ENCODE data around the gene NUP43. TPM values are rescaled to one million over a fixed set of nuclear protein-coding genes. Genes with fewer than 3 reads are reported as not detected.

The NUP43 gene
- total RNA-seq, 1 experiment from 2014 or later, result 64.2 TPM

GRCh38 chr6:149766156-149766769 lies 19.9 kb upstream of the NUP43 start:
- BruUV-seq (replicated peaks), result no TSS peak
- no peaks in the 10 kb centered on the region for H3K4me1 Mint-ChIP-seq (ENCODE audit: low read depth, unreplicated experiment)
- H3K27ac Mint-ChIP-seq (ENCODE audit: unreplicated experiment), result no peak overlapping the region
- intact Hi-C loops (cut with micrococcal nuclease; ENCODE audit: unreplicated experiment), result no loop called here
- peaks cover 16% of the 10 kb centered on the region for H3K9me3 Mint-ChIP-seq (ENCODE audit: unreplicated experiment)
- ChIA-PET POLR2A (no interaction called here), CTCF (no interaction called here)
- Histone ChIP-seq H3K4me1 (no peaks in the 10 kb centered on the region), H3K27me3 (replicated peaks; ENCODE audit: control insufficient read depth, insufficient read depth, low read length) (no peaks in the 10 kb centered on the region), H3K36me3 (ENCODE audit: control insufficient read depth, insufficient read depth, low read length) (peaks cover 2% of the 10 kb centered on the region; the same call in 1 of the 2 replicates), H3K4me3 (ENCODE audit: low read depth, low read length) (no peak overlapping the region), H3K9me3 (0 out of 2 replicates have a peak, but pooled peaks cover 3% of the 10 kb centered on the region)
- no peak overlapping the region for H3K4me3 Mint-ChIP-seq (ENCODE audit: unreplicated experiment)
- TF ChIP-seq, protein P1, sequence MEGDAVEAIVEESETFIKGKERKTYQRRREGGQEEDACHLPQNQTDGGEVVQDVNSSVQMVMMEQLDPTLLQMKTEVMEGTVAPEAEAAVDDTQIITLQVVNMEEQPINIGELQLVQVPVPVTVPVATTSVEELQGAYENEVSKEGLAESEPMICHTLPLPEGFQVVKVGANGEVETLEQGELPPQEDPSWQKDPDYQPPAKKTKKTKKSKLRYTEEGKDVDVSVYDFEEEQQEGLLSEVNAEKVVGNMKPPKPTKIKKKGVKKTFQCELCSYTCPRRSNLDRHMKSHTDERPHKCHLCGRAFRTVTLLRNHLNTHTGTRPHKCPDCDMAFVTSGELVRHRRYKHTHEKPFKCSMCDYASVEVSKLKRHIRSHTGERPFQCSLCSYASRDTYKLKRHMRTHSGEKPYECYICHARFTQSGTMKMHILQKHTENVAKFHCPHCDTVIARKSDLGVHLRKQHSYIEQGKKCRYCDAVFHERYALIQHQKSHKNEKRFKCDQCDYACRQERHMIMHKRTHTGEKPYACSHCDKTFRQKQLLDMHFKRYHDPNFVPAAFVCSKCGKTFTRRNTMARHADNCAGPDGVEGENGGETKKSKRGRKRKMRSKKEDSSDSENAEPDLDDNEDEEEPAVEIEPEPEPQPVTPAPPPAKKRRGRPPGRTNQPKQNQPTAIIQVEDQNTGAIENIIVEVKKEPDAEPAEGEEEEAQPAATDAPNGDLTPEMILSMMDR (IDR thresholded peaks at IDR 0.05; ENCODE audit: insufficient read depth in 1 of 2, low read depth in 1 of 2, low read length in 1 of 2, severe bottlenecking in 1 of 2, unreplicated experiment in 1 of 2), result no peak
- DNase-seq, result no peak
- no peaks in the 10 kb centered on the region for H3K27me3 Mint-ChIP-seq (ENCODE audit: insufficient read depth, unreplicated experiment)
- peaks cover 61% of the 10 kb centered on the region for H3K36me3 Mint-ChIP-seq (ENCODE audit: insufficient read depth, unreplicated experiment)

DNA sequence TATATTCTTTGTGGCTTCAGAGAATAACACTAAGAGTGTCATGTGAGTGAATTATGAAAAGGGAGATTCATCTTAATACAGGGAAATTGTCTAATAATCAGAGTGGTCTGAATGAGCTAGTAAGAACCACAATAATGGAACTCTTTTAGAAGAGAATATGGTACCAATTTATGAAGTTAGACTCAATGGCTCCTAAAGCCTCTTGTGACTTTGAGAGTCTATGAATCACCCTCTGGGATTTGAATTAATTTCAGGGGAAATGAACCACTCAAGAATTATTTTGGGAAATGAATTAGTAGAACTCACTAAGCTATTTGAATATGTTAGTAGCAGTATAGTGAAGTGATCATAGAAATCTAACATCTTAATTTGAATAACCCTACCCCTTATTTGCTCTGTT lies 17.5 kb upstream of the NUP43 start:
- Mint-ChIP-seq H3K9me3 (ENCODE audit: unreplicated experiment) (peaks cover 16% of the 10 kb centered on the region), H3K27me3 (ENCODE audit: insufficient read depth, unreplicated experiment) (no peaks in the 10 kb centered on the region), H3K36me3 (ENCODE audit: insufficient read depth, unreplicated experiment) (peaks cover 49% of the 10 kb centered on the region), H3K4me1 (ENCODE audit: low read depth, unreplicated experiment) (no peaks in the 10 kb centered on the region), H3K27ac (ENCODE audit: unreplicated experiment) (no peak overlapping the region), H3K4me3 (ENCODE audit: unreplicated experiment) (no peak overlapping the region)
- Histone ChIP-seq H3K9me3 (0 out of 2 replicates have a peak, but pooled peaks cover 3% of the 10 kb centered on the region), H3K27me3 (replicated peaks; ENCODE audit: control insufficient read depth, insufficient read depth, low read length) (no peaks in the 10 kb centered on the region), H3K36me3 (ENCODE audit: control insufficient read depth, insufficient read depth, low read length) (peaks cover 2% of the 10 kb centered on the region; the same call in 1 of the 2 replicates), H3K4me3 (ENCODE audit: low read depth, low read length) (no peak overlapping the region), H3K4me1 (no peaks in the 10 kb centered on the region)
- intact Hi-C loops (cut with micrococcal nuclease; ENCODE audit: unreplicated experiment), result no loop called here
- DNase-seq, result no peak
- TF ChIP-seq, protein P1 (IDR thresholded peaks at IDR 0.05; ENCODE audit: insufficient read depth in 1 of 2, low read depth in 1 of 2, low read length in 1 of 2, severe bottlenecking in 1 of 2, unreplicated experiment in 1 of 2), result no peak
- ChIA-PET POLR2A (no interaction called here), CTCF (no interaction called here)
- no TSS peak for BruUV-seq (replicated peaks)

GRCh38 chr6:149761438-149761837 lies 15.1 kb upstream of the NUP43 start:
- ChIA-PET POLR2A (no interaction called here), CTCF (no interaction called here)
- H3K27me3 ChIP-seq (replicated peaks; ENCODE audit: control insufficient read depth, insufficient read depth, low read length), result no peaks in the 10 kb centered on the region
- peaks cover 38% of the 10 kb centered on the region for H3K36me3 Mint-ChIP-seq (ENCODE audit: insufficient read depth, unreplicated experiment)
- DNase-seq, result no peak
- intact Hi-C loops (cut with micrococcal nuclease; ENCODE audit: unreplicated experiment), result no loop called here
- TF ChIP-seq, protein P1 (IDR thresholded peaks at IDR 0.05; ENCODE audit: insufficient read depth in 1 of 2, low read depth in 1 of 2, low read length in 1 of 2, severe bottlenecking in 1 of 2, unreplicated experiment in 1 of 2), result no peak
- H3K4me3 Mint-ChIP-seq (ENCODE audit: unreplicated experiment), result no peak overlapping the region
- H3K36me3 ChIP-seq (ENCODE audit: control insufficient read depth, insufficient read depth, low read length), result peaks cover 2% of the 10 kb centered on the region; the same call in 1 of the 2 replicates
- 0 out of 2 replicates have a peak, but pooled peaks cover 3% of the 10 kb centered on the region for H3K9me3 ChIP-seq
- BruUV-seq (replicated peaks), result no TSS peak
- no peaks in the 10 kb centered on the region for H3K27me3 Mint-ChIP-seq (ENCODE audit: insufficient read depth, unreplicated experiment)
- no peaks in the 10 kb centered on the region for H3K4me1 ChIP-seq
- H3K4me1 Mint-ChIP-seq (ENCODE audit: low read depth, unreplicated experiment), result no peaks in the 10 kb centered on the region
- no peak overlapping the region for H3K4me3 ChIP-seq (ENCODE audit: low read depth, low read length)
- H3K9me3 Mint-ChIP-seq (ENCODE audit: unreplicated experiment), result peaks cover 9% of the 10 kb centered on the region
- no peak overlapping the region for H3K27ac Mint-ChIP-seq (ENCODE audit: unreplicated experiment)

All from Caco-2 (cell line).